Measurements from ENCODE around the gene DLGAP1. TPM values are rescaled to one million over a fixed set of nuclear protein-coding genes. Genes with fewer than 3 reads are reported as not detected.

Gene DLGAP1
- total and polyA plus RNA-seq, 2 of the 8 experiments (the other 6 are each of a cell fraction or from before 2014, with no cell fraction given) = 11.8 to 16.9 TPM

- Histone ChIP-seq H3K4ac (replicated peaks; ENCODE audit: insufficient read length, low read depth, low read length) (no peak overlapping the region), H3K79me2 (ENCODE audit: control insufficient read depth in 1 of 2, insufficient read depth in 2 of 2, low read length in 2 of 2) (no peaks in the 10 kb centered on the region), H2BK20ac (ENCODE audit: low read length) (peak overlapping the region; percentile 80; the same call in 1 of the 2 replicates), H3K4me1 (replicated peaks in 1 of 4; ENCODE audit: control insufficient read depth in 3 of 4, insufficient read depth in 4 of 4, low read length in 3 of 4) (peaks cover 3 to 13% (median 9%) of the 10 kb centered on the region in 4 experiments; a peak in 6 of 7 replicates), H2BK12ac (ENCODE audit: low read depth, low read length) (no peak overlapping the region; the same call in 1 of the 2 replicates), H2AK5ac (ENCODE audit: low read depth, low read length) (no peak overlapping the region; the same call in 1 of the 2 replicates), H3K14ac (ENCODE audit: insufficient read length) (no peak overlapping the region), H3K23me2 (ENCODE audit: low read depth, low read length) (no peaks in the 10 kb centered on the region), H4K5ac (ENCODE audit: insufficient read length, low read depth, low read length) (no peak overlapping the region), H3K9me3 (ENCODE audit: insufficient read depth in 2 of 2, low read depth in 1 of 2, low read length in 1 of 2) (peaks cover 4 to 5% of the 10 kb centered on the region in 2 experiments; a peak in 2 of 4 replicates), H3K27ac (ENCODE audit: low read depth, low read length) (no peak overlapping the region), H3K79me1 (ENCODE audit: low read depth, low read length) (no peaks in the 10 kb centered on the region), H3K4me3 (ENCODE audit: extremely low read depth in 1 of 4, insufficient read depth in 2 of 4, low read depth in 3 of 4, low read length in 4 of 4) (no peak overlapping the region), H3K18ac (ENCODE audit: extremely low read depth, low read length) (no peak overlapping the region), H2AFZ (ENCODE audit: low read length) (no peak overlapping the region), H2BK5ac (ENCODE audit: low read depth, low read length) (no peak overlapping the region), H3K4me2 (ENCODE audit: insufficient read depth in 1 of 2, low read depth in 2 of 2, low read length in 2 of 2) (no peak overlapping the region), H4K8ac (ENCODE audit: extremely low read depth, insufficient read depth, low read length) (no peak overlapping the region), H3K36me3 (ENCODE audit: control insufficient read depth in 2 of 4, insufficient read depth in 4 of 4, low read length in 3 of 4) (peaks cover 0 to 7% (median 0%) of the 10 kb centered on the region in 4 experiments; a peak in 2 of 8 replicates), H3K56ac (replicated peaks; ENCODE audit: insufficient read length, low read depth, low read length) (no peak overlapping the region), H2BK120ac (replicated peaks; ENCODE audit: low read depth, low read length) (no peak overlapping the region), H3K27me3 (replicated peaks in 1 of 4; ENCODE audit: control insufficient read depth in 3 of 4, extremely low read depth in 1 of 4, insufficient read depth in 3 of 4, low read length in 3 of 4) (no peaks in the 10 kb centered on the region), H4K91ac (replicated peaks; ENCODE audit: insufficient read length, low read length) (no peak overlapping the region), H4K20me1 (replicated peaks in 1 of 2; ENCODE audit: control insufficient read depth in 1 of 2, insufficient read depth in 2 of 2, low read length in 2 of 2) (no peaks in the 10 kb centered on the region), H2BK15ac (ENCODE audit: low read length) (no peak overlapping the region), H3K9ac (replicated peaks in 1 of 4; ENCODE audit: extremely low read depth in 1 of 4, low read depth in 3 of 4, low read length in 3 of 4) (no peak overlapping the region), H3K23ac (ENCODE audit: insufficient read length) (no peak overlapping the region)
- CTCF ChIA-PET (ENCODE audit: partially characterized antibody) = interaction anchor here (0.7 to 5.7 kb wide), 40 partner anchors 11 to 389 kb away, joined by 3 to 66 read pairs (median 7); no protein-coding TSS in a partner anchor
- POLR2A ChIA-PET (ENCODE audit: partially characterized antibody) = interaction anchor here (0.7 to 3.5 kb wide), 4 partner anchors 64 to 78 kb away, joined by 3 to 37 read pairs (median 8); no protein-coding TSS in a partner anchor
- FAIRE-seq (no peak), DNase-seq (ENCODE audit: low read depth in 1 of 2, low spot score in 2 of 2) (no peak)
- TF ChIP-seq MAX (IDR thresholded peaks at IDR 0.05) (no peak), KDM1A (IDR thresholded peaks at IDR 0.05; ENCODE audit: borderline replicate concordance, low read length) (no peak), SP1 (IDR thresholded peaks at IDR 0.05; ENCODE audit: low read depth, low read length) (no peak), RBBP5 (IDR thresholded peaks at IDR 0.05; ENCODE audit: borderline replicate concordance, low read depth, low read length) (no peak), EZH2 (IDR thresholded peaks at IDR 0.05; ENCODE audit: low read depth, low read length, severe bottlenecking) (no peak), POLR2A (IDR thresholded peaks at IDR 0.05; ENCODE audit: control extremely low read depth in 1 of 2, low read depth in 2 of 2, low read length in 2 of 2) (no peak), EP300 (IDR thresholded peaks at IDR 0.05; ENCODE audit: borderline replicate concordance in 1 of 2, low read depth in 2 of 2, low read length in 2 of 2) (no peak), HDAC6 (IDR thresholded peaks at IDR 0.05; ENCODE audit: low read depth, low read length) (no peak)
- 93% methylated on average over 8 of the region's 8 CpGs; no CpG with 5 or more reads in 1 of the 2 experiments for WGBS, 2 experiments (ENCODE audit: extremely low coverage in 1 of 2, insufficient coverage in 1 of 2, insufficient read length in 1 of 2, insufficient replicate concordance in 2 of 2, low coverage in 1 of 2, low lambda C conversion rate in 2 of 2, missing lambda C conversion rate in 1 of 2)
These were observed 787.6 kb downstream of the DLGAP1 start for GRCh38 chr18:3667255-3668137.
